Bronchial epithelial cell (primary cell): ENCODE data around the gene SYPL1. TPM values are rescaled to one million over a fixed set of nuclear protein-coding genes. Genes with fewer than 3 reads are reported as not detected.

ENCODE experiments used
- DNase-seq: peaks from one replicate; pipeline ENCODE4 v3.0.0-alpha.2; 2010; ENCODE audit warnings: low read depth
- FAIRE-seq: peaks from 2 replicates; lab custom pipeline; 2011; peaks lifted over from hg19 to GRCh38; lab: Jason Lieb, UNC
- H3K27me3 ChIP-seq: 2 replicates; pipeline ENCODE4 v1.5.1; 2011; ENCODE audit warnings: low read length; ENCODE audit not compliant: control insufficient read depth, insufficient read depth
- H3K36me3 ChIP-seq: 2 replicates; pipeline ENCODE4 v1.5.1; 2011; ENCODE audit warnings: low read length; ENCODE audit not compliant: control insufficient read depth, insufficient read depth
- H3K4me3 ChIP-seq: 2 replicates; pipeline ENCODE4 v1.5.1; 2011; ENCODE audit warnings: mild to moderate bottlenecking, low read depth, low read length, control low read depth
- total RNA-seq: library from RNA; depleted of rRNA; stranded (reverse); fragments of >200 nt; gene quantifications from 2 replicates; pipeline ENCODE4 v1.2.1, GENCODE V29; 2014
- TF ChIP-seq, protein P1 (sequence below): IDR thresholded peaks from 2 replicates; pipeline ENCODE4 v1.5.1; 2011; ENCODE audit warnings: mild to moderate bottlenecking, moderate library complexity, low read length, control low read depth, inconsistent platforms; ENCODE audit not compliant: insufficient read depth, severe bottlenecking

Gene SYPL1
- total RNA-seq, 1 donor from 2014 or later: 74.8 TPM

DNA sequence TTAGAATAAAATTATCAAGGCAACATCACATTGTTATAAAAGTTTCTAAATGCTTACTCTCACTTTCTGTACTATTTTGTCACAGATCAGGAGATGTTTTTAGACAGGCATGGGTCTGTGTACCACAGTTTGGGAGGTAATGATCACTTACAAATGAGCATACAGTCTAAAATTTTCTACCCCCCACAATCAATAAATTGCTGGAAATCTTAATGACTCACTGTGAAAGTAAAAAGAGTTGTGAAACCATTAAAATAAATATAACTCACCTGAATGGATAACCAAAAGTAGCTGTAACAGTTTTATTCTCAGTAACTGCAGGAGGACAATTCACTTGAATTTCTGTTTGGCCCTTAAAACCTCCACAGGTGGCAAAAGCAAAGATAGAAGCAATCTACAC, 13.2 kb downstream of the SYPL1 start:
- Histone ChIP-seq H3K27me3 (no peaks in the 10 kb centered on the region), H3K36me3 (peaks cover 3% of the 10 kb centered on the region), H3K4me3 (no peak overlapping the region)
- DNase-seq (no peak), FAIRE-seq (no peak)
- TF ChIP-seq, protein P1, sequence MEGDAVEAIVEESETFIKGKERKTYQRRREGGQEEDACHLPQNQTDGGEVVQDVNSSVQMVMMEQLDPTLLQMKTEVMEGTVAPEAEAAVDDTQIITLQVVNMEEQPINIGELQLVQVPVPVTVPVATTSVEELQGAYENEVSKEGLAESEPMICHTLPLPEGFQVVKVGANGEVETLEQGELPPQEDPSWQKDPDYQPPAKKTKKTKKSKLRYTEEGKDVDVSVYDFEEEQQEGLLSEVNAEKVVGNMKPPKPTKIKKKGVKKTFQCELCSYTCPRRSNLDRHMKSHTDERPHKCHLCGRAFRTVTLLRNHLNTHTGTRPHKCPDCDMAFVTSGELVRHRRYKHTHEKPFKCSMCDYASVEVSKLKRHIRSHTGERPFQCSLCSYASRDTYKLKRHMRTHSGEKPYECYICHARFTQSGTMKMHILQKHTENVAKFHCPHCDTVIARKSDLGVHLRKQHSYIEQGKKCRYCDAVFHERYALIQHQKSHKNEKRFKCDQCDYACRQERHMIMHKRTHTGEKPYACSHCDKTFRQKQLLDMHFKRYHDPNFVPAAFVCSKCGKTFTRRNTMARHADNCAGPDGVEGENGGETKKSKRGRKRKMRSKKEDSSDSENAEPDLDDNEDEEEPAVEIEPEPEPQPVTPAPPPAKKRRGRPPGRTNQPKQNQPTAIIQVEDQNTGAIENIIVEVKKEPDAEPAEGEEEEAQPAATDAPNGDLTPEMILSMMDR: no peak

- Histone ChIP-seq H3K36me3 (peaks cover 10% of the 10 kb centered on the region), H3K27me3 (no peaks in the 10 kb centered on the region), H3K4me3 (no peak overlapping the region)
- DNase-seq (no peak), FAIRE-seq (no peak)
- TF ChIP-seq, protein P1: no peak
Observed at GRCh38 chr7:106095634-106096033, 16.5 kb downstream of the SYPL1 start.

DNA sequence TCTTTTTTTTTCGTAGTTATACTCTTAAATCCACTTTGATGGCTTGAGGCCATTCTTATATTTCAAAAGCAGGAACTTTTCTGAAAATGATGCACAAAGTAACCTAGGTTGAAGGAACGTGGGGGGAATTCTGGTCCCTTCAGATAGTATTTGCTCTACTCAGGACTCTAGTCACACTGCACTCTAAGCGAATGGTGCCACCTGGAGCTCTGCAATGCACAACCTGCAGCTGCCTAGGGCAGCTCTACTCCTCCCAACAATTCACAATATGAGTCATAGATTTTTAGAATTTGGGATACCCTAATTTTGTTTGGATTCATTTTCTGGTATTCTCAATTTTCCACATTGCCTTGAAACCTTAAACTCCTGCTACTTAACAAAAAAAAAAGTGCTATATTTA, 17.3 kb downstream of the SYPL1 start:
- Histone ChIP-seq H3K4me3 (no peak overlapping the region), H3K36me3 (peaks cover 11% of the 10 kb centered on the region), H3K27me3 (no peaks in the 10 kb centered on the region)
- TF ChIP-seq, protein P1: no peak
- FAIRE-seq: no peak
- no peak for DNase-seq

- DNase-seq: no peak
Observed at GRCh38 chr7:106092204-106092603, 19.9 kb downstream of the SYPL1 start.

GRCh38 chr7:106089647-106090046, 22.5 kb downstream of the SYPL1 start:
- TF ChIP-seq, protein P1: no peak
- no peak overlapping the region for H3K4me3 ChIP-seq
- no peaks in the 10 kb centered on the region for H3K27me3 ChIP-seq
- H3K36me3 ChIP-seq: peaks cover 9% of the 10 kb centered on the region
- no peak for DNase-seq
- FAIRE-seq: no peak

More at GRCh38 chr7:106092204-106092603, 19.9 kb downstream of the SYPL1 start:
- Histone ChIP-seq H3K27me3 (no peaks in the 10 kb centered on the region), H3K36me3 (peaks cover 11% of the 10 kb centered on the region), H3K4me3 (no peak overlapping the region)
- FAIRE-seq: no peak
- TF ChIP-seq, protein P1: no peak

DNA sequence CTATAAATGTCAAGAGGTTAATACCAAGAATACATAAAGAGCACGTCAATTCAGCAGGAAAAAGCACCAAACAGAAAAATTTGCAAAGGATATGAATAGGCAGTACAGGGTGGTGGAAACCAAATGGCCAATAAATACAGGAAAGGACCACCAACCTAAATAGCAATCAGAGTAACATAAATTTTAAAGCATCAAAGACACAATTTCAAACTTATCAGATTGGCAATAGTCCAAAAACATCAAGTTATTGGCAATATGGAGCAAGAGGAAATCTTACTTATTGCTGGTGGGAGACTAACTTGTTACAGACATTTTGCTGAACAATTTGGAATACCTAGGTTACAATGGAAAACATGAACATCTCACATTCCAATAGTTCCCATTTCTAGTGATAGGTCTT, 24.1 kb downstream of the SYPL1 start:
- Histone ChIP-seq H3K4me3 (no peak overlapping the region), H3K27me3 (no peaks in the 10 kb centered on the region), H3K36me3 (peaks cover 7% of the 10 kb centered on the region)
- no peak for FAIRE-seq
- TF ChIP-seq, protein P1: no peak
- DNase-seq: no peak
